ENCODE measurements around the gene LRCH3. TPM values are rescaled to one million over a fixed set of nuclear protein-coding genes. Genes with fewer than 3 reads are reported as not detected.

The LRCH3 gene
- total RNA-seq, 6 experiments from 2014 or later = 39.4 to 44.7 (median 41.0) TPM

- no peak overlapping the region for H3K4me3 Mint-ChIP-seq
- TF ChIP-seq CTCF (IDR thresholded peaks at IDR 0.05) = no peak
- no peaks in the 10 kb centered on the region for H3K4me1 Mint-ChIP-seq (ENCODE audit: low read depth)
- H3K27ac Mint-ChIP-seq = no peak overlapping the region
- H3K27me3 Mint-ChIP-seq (ENCODE audit: insufficient read depth) = no peaks in the 10 kb centered on the region
- H3K36me3 Mint-ChIP-seq (ENCODE audit: low read depth) = peaks cover 41% of the 10 kb centered on the region
- no peaks in the 10 kb centered on the region for H3K9me3 Mint-ChIP-seq
- DNase-seq = no peak
Observed at GRCh38 chr3:197830308-197830966, 39.4 kb downstream of the LRCH3 start.

GRCh38 chr3:197830967-197831313 is 39.9 kb downstream of the LRCH3 start:
- no peak overlapping the region for H3K27ac Mint-ChIP-seq
- no peak for DNase-seq
- TF ChIP-seq CTCF (IDR thresholded peaks at IDR 0.05) = no peak
- H3K4me1 Mint-ChIP-seq (ENCODE audit: low read depth) = no peaks in the 10 kb centered on the region
- no peaks in the 10 kb centered on the region for H3K9me3 Mint-ChIP-seq
- H3K27me3 Mint-ChIP-seq (ENCODE audit: insufficient read depth) = no peaks in the 10 kb centered on the region
- no peak overlapping the region for H3K4me3 Mint-ChIP-seq
- peaks cover 41% of the 10 kb centered on the region for H3K36me3 Mint-ChIP-seq (ENCODE audit: low read depth)

- no peak for TF ChIP-seq CTCF (IDR thresholded peaks at IDR 0.05)
- DNase-seq = no peak
- H3K27ac Mint-ChIP-seq = no peak overlapping the region
- no peaks in the 10 kb centered on the region for H3K9me3 Mint-ChIP-seq
- H3K4me1 Mint-ChIP-seq (ENCODE audit: low read depth) = no peaks in the 10 kb centered on the region
- no peaks in the 10 kb centered on the region for H3K27me3 Mint-ChIP-seq (ENCODE audit: insufficient read depth)
- H3K36me3 Mint-ChIP-seq (ENCODE audit: low read depth) = peaks cover 34% of the 10 kb centered on the region
- no peak overlapping the region for H3K4me3 Mint-ChIP-seq
Observed at GRCh38 chr3:197833930-197834715, 43.1 kb downstream of the LRCH3 start.

- no peaks in the 10 kb centered on the region for H3K9me3 Mint-ChIP-seq
Observed at GRCh38 chr3:197835509-197835908, 44.5 kb downstream of the LRCH3 start.

GRCh38 chr3:197836244-197836643 is 45.2 kb downstream of the LRCH3 start:
- H3K4me3 Mint-ChIP-seq = no peak overlapping the region
- no peaks in the 10 kb centered on the region for H3K9me3 Mint-ChIP-seq
- no peak overlapping the region; the same call in 1 of the 2 replicates for H3K27ac Mint-ChIP-seq
- no peaks in the 10 kb centered on the region for H3K4me1 Mint-ChIP-seq (ENCODE audit: low read depth)
- peaks cover 19% of the 10 kb centered on the region for H3K36me3 Mint-ChIP-seq (ENCODE audit: low read depth)
- no peak for TF ChIP-seq CTCF (IDR thresholded peaks at IDR 0.05)
- H3K27me3 Mint-ChIP-seq (ENCODE audit: insufficient read depth) = no peaks in the 10 kb centered on the region
- no peak for DNase-seq

More at GRCh38 chr3:197835509-197835908, 44.5 kb downstream of the LRCH3 start:
- TF ChIP-seq CTCF (IDR thresholded peaks at IDR 0.05) = no peak
- DNase-seq = no peak
- Mint-ChIP-seq H3K27me3 (ENCODE audit: insufficient read depth) (no peaks in the 10 kb centered on the region), H3K4me1 (ENCODE audit: low read depth) (no peaks in the 10 kb centered on the region), H3K4me3 (no peak overlapping the region), H3K36me3 (ENCODE audit: low read depth) (peaks cover 26% of the 10 kb centered on the region), H3K27ac (no peak overlapping the region)

Data from HFFc6 (cell line).